Measurements from ENCODE around the gene STIM1. TPM values are rescaled to one million over a fixed set of nuclear protein-coding genes. Genes with fewer than 3 reads are reported as not detected.

Gene STIM1
- total RNA-seq, 1 experiment from 2014 or later, result 18.0 TPM

GRCh38 chr11:3880724-3881123 is 25.3 kb downstream of the STIM1 start (continued):
- no peak for TF ChIP-seq AR (CRISPR knock-in tag; IDR thresholded peaks at IDR 0.05)
- TF ChIP-seq MAX (CRISPR knock-in tag; IDR thresholded peaks at IDR 0.05), result no peak
- no peak for TF ChIP-seq IRF1 (CRISPR knock-in tag; IDR thresholded peaks at IDR 0.05)
- TF ChIP-seq CTCF (IDR thresholded peaks at IDR 0.05), result no peak
- no peak for TF ChIP-seq KAT7 (CRISPR knock-in tag; IDR thresholded peaks at IDR 0.05; ENCODE audit: borderline replicate concordance)
- no peak for TF ChIP-seq CDX4 (CRISPR knock-in tag; IDR thresholded peaks at IDR 0.05; ENCODE audit: borderline replicate concordance)

- Mint-ChIP-seq H3K36me3 (no peaks in the 10 kb centered on the region), H3K4me3 (no peak overlapping the region), H3K9me3 (0 out of 2 replicates have a peak, but pooled peaks cover 3% of the 10 kb centered on the region), H3K27ac (no peak overlapping the region), H3K4me1 (peaks cover 4% of the 10 kb centered on the region), H3K27me3 (ENCODE audit: low read depth) (no peaks in the 10 kb centered on the region)
- TF ChIP-seq PREB (CRISPR knock-in tag; IDR thresholded peaks at IDR 0.05; ENCODE audit: borderline replicate concordance) (no peak), E2F4 (CRISPR knock-in tag; IDR thresholded peaks at IDR 0.05; ENCODE audit: borderline replicate concordance, low read depth) (no peak), ATF6 (CRISPR knock-in tag; IDR thresholded peaks at IDR 0.05) (no peak), STAT6 (CRISPR knock-in tag; conservative IDR thresholded peaks at IDR 0.05; ENCODE audit: low read depth) (no peak), FOXP1 (CRISPR knock-in tag; IDR thresholded peaks at IDR 0.05; ENCODE audit: borderline replicate concordance) (no peak), NFATC4 (CRISPR knock-in tag; IDR thresholded peaks at IDR 0.05) (no peak), IRF1 (CRISPR knock-in tag; IDR thresholded peaks at IDR 0.05) (no peak), ZNF512 (CRISPR knock-in tag; IDR thresholded peaks at IDR 0.05; ENCODE audit: borderline replicate concordance) (no peak), CBFB (CRISPR knock-in tag; IDR thresholded peaks at IDR 0.05; ENCODE audit: low read depth) (no peak), NFE2L1 (CRISPR knock-in tag; IDR thresholded peaks at IDR 0.05) (no peak), ZNF263 (CRISPR knock-in tag; IDR thresholded peaks at IDR 0.05; ENCODE audit: low read depth) (no peak), ETV6 (CRISPR knock-in tag; IDR thresholded peaks at IDR 0.05) (no peak), ZNF138 (CRISPR knock-in tag; conservative IDR thresholded peaks at IDR 0.05) (no peak)
- POLR2A ChIA-PET, result no interaction called here
- CTCF ChIA-PET, result interaction anchor here (1.1 kb wide), 1 partner anchor 27 kb away, joined by 3 read pairs; the partner anchor contains the start of gene STIM1
- ATAC-seq (no peak), DNase-seq (ENCODE audit: low spot score) (no peak)
Measured at GRCh38 chr11:3882655-3883054, 27.2 kb downstream of the STIM1 start.

Measured in WTC11 (cell line).